AML-193 (cell line): Measurements from ENCODE around the gene OPCML.
A peak's percentile ranks its signal among the peaks of the same experiment; 100 is the strongest.

Experiments used
- DNase-seq, 2 experiments: peaks; one replicate each; lab custom pipeline; 2025; lab: John Stamatoyannopoulos, UW

OPCML gene

GRCh38 chr11:132886335-132886734 is 646.0 kb downstream of the OPCML start:
- no peak for DNase-seq

GRCh38 chr11:132883241-132883640 is 649.1 kb downstream of the OPCML start:
- DNase-seq: no peak

GRCh38 chr11:132881622-132882021 is 650.7 kb downstream of the OPCML start:
- no peak for DNase-seq

- DNase-seq: no peak
Measured at GRCh38 chr11:132878111-132878510, 654.2 kb downstream of the OPCML start.

GRCh38 chr11:132876705-132877104 is 655.6 kb downstream of the OPCML start:
- no peak for DNase-seq

GRCh38 chr11:132876239-132876638 is 656.1 kb downstream of the OPCML start:
- DNase-seq: no peak

- no peak for DNase-seq
Measured at GRCh38 chr11:132874638-132875037, 657.7 kb downstream of the OPCML start.

GRCh38 chr11:132873841-132874240 is 658.5 kb downstream of the OPCML start:
- DNase-seq: no peak

GRCh38 chr11:132872211-132872610 is 660.1 kb downstream of the OPCML start:
- no peak for DNase-seq

GRCh38 chr11:132866783-132867545 is 665.3 kb downstream of the OPCML start:
- no peak for DNase-seq

- DNase-seq: no peak
Measured at GRCh38 chr11:132865623-132866022, 666.7 kb downstream of the OPCML start.

GRCh38 chr11:132864811-132865576 is 667.3 kb downstream of the OPCML start:
- no peak for DNase-seq

- DNase-seq: no peak
Measured at GRCh38 chr11:132862933-132863332, 669.4 kb downstream of the OPCML start.

GRCh38 chr11:132862137-132862536 is 670.2 kb downstream of the OPCML start:
- DNase-seq: no peak

- DNase-seq: no peak
Measured at GRCh38 chr11:132859306-132859705, 673.0 kb downstream of the OPCML start.

- DNase-seq: peak in 1 of 2 experiments; percentile 0
Measured at GRCh38 chr11:132858223-132858622, 674.1 kb downstream of the OPCML start.

GRCh38 chr11:132856032-132856431 is 676.3 kb downstream of the OPCML start:
- no peak for DNase-seq

GRCh38 chr11:132855516-132855915 is 676.8 kb downstream of the OPCML start:
- no peak for DNase-seq

GRCh38 chr11:132853886-132854285 is 678.4 kb downstream of the OPCML start:
- no peak for DNase-seq

GRCh38 chr11:132852361-132852760 is 679.9 kb downstream of the OPCML start:
- no peak for DNase-seq

GRCh38 chr11:132851247-132851646 is 681.1 kb downstream of the OPCML start:
- no peak for DNase-seq

GRCh38 chr11:132850266-132850665 is 682.0 kb downstream of the OPCML start:
- DNase-seq: no peak

- no peak for DNase-seq
Measured at GRCh38 chr11:132848336-132848735, 684.0 kb downstream of the OPCML start.
